H9 (cell line): ENCODE data around the gene RPS6KA1. TPM values are rescaled to one million over a fixed set of nuclear protein-coding genes. Genes with fewer than 3 reads are reported as not detected.

Experiments
- DNase-seq: peaks from one replicate; pipeline ENCODE4 v3.0.0-alpha.2; 2017
- H2AFZ ChIP-seq: one replicate; pipeline ENCODE4 v1.6.1; 2013; ENCODE audit warnings: mild to moderate bottlenecking, low read length, control low read depth, moderate library complexity
- H2AK5ac ChIP-seq: 2 replicates; pipeline ENCODE4 v1.6.1; 2013; ENCODE audit warnings: low read length, control low read depth, mixed read lengths; ENCODE audit not compliant: insufficient read length
- H2BK120ac ChIP-seq: one replicate; pipeline ENCODE4 v1.6.1; 2013; ENCODE audit warnings: low read depth, mild to moderate bottlenecking, low read length, control low read depth, inconsistent platforms; ENCODE audit not compliant: poor library complexity, severe bottlenecking
- H2BK12ac ChIP-seq: 2 replicates; pipeline ENCODE4 v1.6.1; 2013; ENCODE audit warnings: low read length, control low read depth, mixed read lengths, low read depth; ENCODE audit not compliant: insufficient read length
- H2BK15ac ChIP-seq: 2 replicates; pipeline ENCODE4 v1.6.1; 2013; ENCODE audit warnings: low read depth, low read length, control low read depth
- H2BK20ac ChIP-seq: one replicate; pipeline ENCODE4 v1.6.1; 2013; ENCODE audit warnings: low read depth, mild to moderate bottlenecking, low read length, control low read depth, inconsistent platforms; ENCODE audit not compliant: poor library complexity, severe bottlenecking
- H2BK5ac ChIP-seq: 2 replicates; pipeline ENCODE4 v1.6.1; 2013; ENCODE audit warnings: low read length, control low read depth, mixed read lengths; ENCODE audit not compliant: insufficient read length
- H3K14ac ChIP-seq: 2 replicates; pipeline ENCODE4 v1.6.1; 2013; ENCODE audit warnings: low read length, control low read depth; ENCODE audit not compliant: insufficient read depth
- H3K18ac ChIP-seq: 2 replicates; pipeline ENCODE4 v1.6.1; 2013; ENCODE audit warnings: low read depth, mild to moderate bottlenecking, mixed read lengths, low read length, control low read depth; ENCODE audit not compliant: insufficient read length
- H3K23ac ChIP-seq: 2 replicates; pipeline ENCODE4 v1.6.1; 2013; ENCODE audit warnings: low read length, control low read depth, mixed read lengths, low read depth; ENCODE audit not compliant: insufficient read length
- H3K23me2 ChIP-seq: 2 replicates; pipeline ENCODE4 v1.6.1; 2013; ENCODE audit warnings: low read depth, mild to moderate bottlenecking, mixed read lengths, low read length, control low read depth; ENCODE audit not compliant: insufficient read length, poor library complexity, severe bottlenecking
- H3K27ac ChIP-seq: 2 replicates; pipeline ENCODE4 v1.5.1; 2013; ENCODE audit warnings: low read length, control low read depth, mixed read lengths, low read depth; ENCODE audit not compliant: insufficient read length
- H3K27me3 ChIP-seq: 2 replicates; pipeline ENCODE4 v1.6.1; 2013; ENCODE audit warnings: low read length, control low read depth, inconsistent platforms; ENCODE audit not compliant: insufficient read depth
- H3K4ac ChIP-seq: 2 replicates; pipeline ENCODE4 v1.6.1; 2013; ENCODE audit warnings: low read depth, mild to moderate bottlenecking, control low read depth, inconsistent platforms, low read length, moderate library complexity
- H3K4me1 ChIP-seq: 2 replicates; pipeline ENCODE4 v1.6.1; 2013; ENCODE audit warnings: low read length, control low read depth, inconsistent platforms; ENCODE audit not compliant: insufficient read depth
- H3K4me2 ChIP-seq: 2 replicates; pipeline ENCODE4 v1.6.1; 2013; ENCODE audit warnings: low read length, control low read depth, mixed read lengths; ENCODE audit not compliant: insufficient read length, insufficient read depth
- H3K56ac ChIP-seq: 2 replicates; pipeline ENCODE4 v1.6.1; 2013; ENCODE audit warnings: low read depth, mild to moderate bottlenecking, mixed read lengths, low read length, control low read depth; ENCODE audit not compliant: insufficient read length
- H3K79me1 ChIP-seq: 2 replicates; pipeline ENCODE4 v1.6.1; 2013; ENCODE audit warnings: low read depth, mild to moderate bottlenecking, moderate library complexity, low read length, control low read depth, inconsistent platforms; ENCODE audit not compliant: insufficient read depth, poor library complexity, severe bottlenecking
- H3K79me2 ChIP-seq: 2 replicates; pipeline ENCODE4 v1.6.1; 2013; ENCODE audit warnings: low read length, control low read depth, inconsistent platforms; ENCODE audit not compliant: insufficient read depth
- H3K9ac ChIP-seq: 2 replicates; pipeline ENCODE4 v1.6.1; 2013; ENCODE audit warnings: low read length, control low read depth, mixed read lengths; ENCODE audit not compliant: insufficient read length; ENCODE audit errors: extremely low read depth
- H3K9me3 ChIP-seq: one replicate; pipeline ENCODE4 v1.6.1; 2013; ENCODE audit warnings: low read depth, low read length, inconsistent platforms; ENCODE audit not compliant: control insufficient read depth
- H3T11ph ChIP-seq: one replicate; pipeline ENCODE4 v1.6.1; 2013; ENCODE audit warnings: mild to moderate bottlenecking, low read length, control low read depth, inconsistent platforms
- H4K20me1 ChIP-seq: one replicate; pipeline ENCODE4 v1.6.1; 2013; ENCODE audit not compliant: control insufficient read depth, insufficient read length, insufficient read depth
- H4K5ac ChIP-seq: 2 replicates; pipeline ENCODE4 v1.6.1; 2013; ENCODE audit warnings: low read depth, mild to moderate bottlenecking, mixed read lengths, low read length, control low read depth; ENCODE audit not compliant: insufficient read length
- H4K8ac ChIP-seq: replicated peaks from 2 replicates; pipeline ENCODE4 v1.6.1; 2013; ENCODE audit warnings: low read length, control low read depth, mixed read lengths, low read depth; ENCODE audit not compliant: insufficient read length
- H4K91ac ChIP-seq: 2 replicates; pipeline ENCODE4 v1.6.1; 2013; ENCODE audit warnings: low read depth, mild to moderate bottlenecking, moderate library complexity, mixed read lengths, low read length, control low read depth; ENCODE audit not compliant: insufficient read length
- H3K27ac Mint-ChIP-seq, 3 experiments: 2 replicates in 2 of 3; 3 replicates in 1 of 3; pipeline ENCODE4 v1.8.0; 2020 to 2021; ENCODE audit warnings: mixed read lengths in 3 of 3, mild to moderate bottlenecking in 1 of 3, moderate library complexity in 1 of 3
- H3K27me3 Mint-ChIP-seq: 2 replicates; pipeline ENCODE4 v1.8.0; 2021; ENCODE audit warnings: low read depth, mild to moderate bottlenecking, moderate library complexity, mixed read lengths
- H3K36me3 Mint-ChIP-seq, 3 experiments: 2 replicates in 2 of 3; 3 replicates in 1 of 3; pipeline ENCODE4 v1.8.0; 2020 to 2021; ENCODE audit warnings: low read depth in 3 of 3, mixed read lengths in 3 of 3; ENCODE audit not compliant: insufficient read depth in 1 of 3
- H3K4me1 Mint-ChIP-seq, 2 experiments: 2 replicates each; pipeline ENCODE4 v1.8.0; 2020; ENCODE audit warnings: mixed read lengths in 2 of 2
- H3K4me3 Mint-ChIP-seq, 2 experiments: 2 replicates in 1 of 2; 3 replicates in 1 of 2; pipeline ENCODE4 v1.8.0; 2020 to 2021; ENCODE audit warnings: mild to moderate bottlenecking in 2 of 2, mixed read lengths in 2 of 2, moderate library complexity in 1 of 2
- H3K9me3 Mint-ChIP-seq, 2 experiments: 2 replicates in 1 of 2; 3 replicates in 1 of 2; pipeline ENCODE4 v1.8.0; 2020; ENCODE audit warnings: mild to moderate bottlenecking in 2 of 2, mixed read lengths in 2 of 2, moderate library complexity in 1 of 2
- CTCF ChIP-seq: fragments of 200-600 bp; sonication (generic); conservative IDR thresholded peaks from 3 replicates; pipeline ENCODE4 v1.8.0; 2021; ENCODE audit warnings: antibody characterized with exemption, mild to moderate bottlenecking
- WGBS: extraction: QIAGEN DNeasy Blood & Tissue Kit; methylation state at CpG from one replicate; pipeline ENCODE4 v1.1.7; 2013; ENCODE audit warnings: missing lambda C conversion rate, low lambda C conversion rate, mixed read lengths; ENCODE audit not compliant: insufficient read length; ENCODE audit errors: extremely low coverage; 5-methylcytosine and 5-hydroxymethylcytosine counted together
- total RNA-seq: library from RNA; stranded (reverse); gene quantifications from 2 replicates; pipeline ENCODE4 v1.2.1, GENCODE V29; 2021

The RPS6KA1 gene
- total RNA-seq, 1 experiment from 2014 or later: 45.3 TPM

GRCh38 chr1:26580116-26580515 is 50.6 kb downstream of the RPS6KA1 start:
- no peak overlapping the region for H3K27ac Mint-ChIP-seq
- WGBS: no CpG with 5 or more reads among the region's 6 CpGs
- Histone ChIP-seq H3K27me3 (no peaks in the 10 kb centered on the region), H3K18ac (no peak overlapping the region), H3K4ac (no peak overlapping the region), H3K9ac (no peak overlapping the region), H2BK12ac (no peak overlapping the region), H4K20me1 (no peaks in the 10 kb centered on the region), H2BK15ac (no peak overlapping the region), H2AK5ac (no peak overlapping the region), H2AFZ (no peak overlapping the region), H4K8ac (no peak overlapping the region), H3K9me3 (no peaks in the 10 kb centered on the region), H3K27ac (no peak overlapping the region), H3K4me1 (no peaks in the 10 kb centered on the region), H3K23ac (no peak overlapping the region), H3K4me2 (no peak overlapping the region), H2BK20ac (no peak overlapping the region), H3K56ac (no peak overlapping the region), H3K23me2 (no peaks in the 10 kb centered on the region), H3T11ph (no peak overlapping the region), H3K79me1 (no peaks in the 10 kb centered on the region), H3K14ac (no peak overlapping the region), H4K5ac (no peak overlapping the region), H2BK120ac (no peak overlapping the region), H4K91ac (no peak overlapping the region), H2BK5ac (no peak overlapping the region), H3K79me2 (no peaks in the 10 kb centered on the region)
- no peaks in the 10 kb centered on the region; the same call in 1 of the 2 replicates for H3K27me3 Mint-ChIP-seq
- no peak for TF ChIP-seq CTCF
- peaks cover 0 to 2% (median 0%) of the 10 kb centered on the region in 3 experiments; a peak in 4 of 7 replicates for H3K36me3 Mint-ChIP-seq
- H3K9me3 Mint-ChIP-seq: no peaks in the 10 kb centered on the region
- no peak for DNase-seq
- no peak overlapping the region for H3K4me3 Mint-ChIP-seq
- H3K4me1 Mint-ChIP-seq: no peaks in the 10 kb centered on the region
